Transverse colon (tissue), 4 donors: ENCODE results near the gene UGT1A5. TPM values are rescaled to one million over a fixed set of nuclear protein-coding genes. Genes with fewer than 3 reads are reported as not detected.
A peak's percentile ranks its signal among the peaks of the same experiment; 100 is the strongest.
"Not testable (repeated sequence)": the region's sequence is repeated elsewhere in the genome, so short reads cannot be mapped to it uniquely, and the experiment has no call there.

Experiments
- DNase-seq: peaks from one replicate; pipeline ENCODE4 v3.0.0-alpha.2; 2019
- H3K27ac ChIP-seq, 4 donors: fragments of 200-600 bp; sonication (generic); 2 replicates each; pipeline ENCODE4 v1.5.1; 2016 to 2018; ENCODE audit warnings: inconsistent platforms in 4 of 4
- H3K27me3 ChIP-seq: fragments of 200-600 bp; sonication (generic); 2 replicates; pipeline ENCODE4 v1.5.1; 2017; ENCODE audit warnings: inconsistent platforms
- H3K36me3 ChIP-seq, 4 donors: fragments of 200-600 bp; sonication (generic); 2 replicates each; pipeline ENCODE4 v1.5.1; 2017 to 2019; ENCODE audit warnings: inconsistent platforms in 4 of 4
- H3K4me1 ChIP-seq, 4 donors: fragments of 200-600 bp; sonication (generic); 2 replicates each; pipeline ENCODE4 v1.5.1; 2017 to 2020; ENCODE audit warnings: inconsistent platforms in 4 of 4
- H3K4me3 ChIP-seq, 4 donors: fragments of 200-600 bp; sonication (generic); 1 replicate in 1 of 4; 2 replicates in 3 of 4; pipeline versions ENCODE4 v1.5.1 to v1.6.1; 2017 to 2019; ENCODE audit warnings: inconsistent platforms in 4 of 4
- H3K9me3 ChIP-seq, 2 donors: fragments of 200-600 bp; sonication (generic); 2 replicates each; pipeline ENCODE4 v1.5.1; 2017 to 2019; ENCODE audit warnings: inconsistent platforms in 2 of 2
- CTCF ChIP-seq, 5 experiments: fragments of 200-600 bp in 3 of 5; fragments of 450-650 bp in 2 of 5; sonication (generic) in 3 of 5; IDR thresholded peaks; 1 replicate in 2 of 5; 2 replicates in 3 of 5; pipeline ENCODE4 v1.5.1; 2016 to 2017; ENCODE audit warnings: antibody characterized with exemption in 5 of 5, inconsistent platforms in 3 of 5, mild to moderate bottlenecking in 2 of 5, moderate library complexity in 1 of 5
- EP300 ChIP-seq: sonication (generic); formaldehyde crosslinking; IDR thresholded peaks from one replicate; pipeline ENCODE4 v1.6.1; 2017; ENCODE audit warnings: antibody characterized with exemption, low read depth
- POLR2A ChIP-seq: fragments of 450-650 bp; IDR thresholded peaks from one replicate; pipeline ENCODE4 v1.6.1; 2016; ENCODE audit warnings: antibody characterized with exemption, mild to moderate bottlenecking, moderate library complexity
- POLR2AphosphoS5 ChIP-seq, 3 donors: sonication (generic); formaldehyde crosslinking; IDR thresholded peaks; one replicate each; pipeline ENCODE4 v1.6.1; 2016; ENCODE audit warnings: antibody characterized with exemption in 3 of 3
- WGBS, 2 donors: methylation state at CpG; one replicate each; pipeline ENCODE4 v1.1.5; 2018; ENCODE audit warnings: low coverage in 1 of 2; 5-methylcytosine and 5-hydroxymethylcytosine counted together
- in situ Hi-C, 4 donors: fragments of 200-750 bp; cut with MboI; loops; one replicate each; pipeline versions ENCODE4 v1.15.0 to v1.15.1; 2017; ENCODE audit warnings: low sequenced_read_pairs in 3 of 4, low pct_ligation_motif_present in 1 of 4, low pct_unique_long_range_greater_than_20kb in 1 of 4
- intact Hi-C: fragments of 100-400 bp; cut with DNase I; formaldehyde crosslinking; loops from one replicate; pipeline ENCODE4 v1.15.1; 2023; ENCODE audit warnings: low total_unique reads
- total RNA-seq, 4 donors: library from RNA; depleted of rRNA; stranded (reverse); fragments of >200 nt; gene quantifications; one replicate each; pipeline ENCODE4 v1.1.0, GENCODE V29; 2016

Gene UGT1A5
- total RNA-seq, 4 donors from 2014 or later: 3.2 to 18.3 (median 7.9) TPM

GRCh38 chr2:233700028-233700635 lies 12.6 kb upstream of the UGT1A5 start:
- Histone ChIP-seq H3K4me3 (no peak overlapping the region), H3K36me3 (no peaks in the 10 kb centered on the region), H3K9me3 (no peaks in the 10 kb centered on the region), H3K4me1 (peaks cover 0 to 8% (median 3%) of the 10 kb centered on the region in 4 donors), H3K27ac (peak overlapping the region in 3 of 4 donors; percentile 15 to 64 (median 23)), H3K27me3 (no peaks in the 10 kb centered on the region)
- peak; percentile 31 for DNase-seq
- 27 to 60% methylated on average over 1 of the region's 1 CpG for WGBS, 2 donors
- in situ Hi-C loops: loop anchor here in 1 of 4 donors (25.0 kb wide), 1 partner anchor 238 kb away; no protein-coding TSS in a partner anchor
- intact Hi-C loops: no loop called here
- TF ChIP-seq POLR2AphosphoS5 (IDR thresholded peaks at IDR 0.05) (no peak), EP300 (no peak), CTCF (IDR thresholded peaks at IDR 0.05) (no peak), POLR2A (no peak)

- H3K36me3 ChIP-seq, DNase-seq, H3K4me3 ChIP-seq, H3K27me3 ChIP-seq, intact Hi-C loops, H3K27ac ChIP-seq, H3K9me3 ChIP-seq, H3K4me1 ChIP-seq: not testable (repeated sequence)
- 77 to 100% methylated on average over 1 to 5 of the region's 5 CpGs for WGBS, 2 donors
- in situ Hi-C loops: loop anchor here in 1 of 4 donors (25.0 kb wide), 1 partner anchor 239 kb away; no protein-coding TSS in a partner anchor
These were observed 11.9 kb upstream of the UGT1A5 start for GRCh38 chr2:233700842-233701241.

GRCh38 chr2:233702238-233702637 lies 10.5 kb upstream of the UGT1A5 start:
- Histone ChIP-seq H3K9me3 (no peaks in the 10 kb centered on the region), H3K27ac (no peak overlapping the region), H3K4me3 (no peak overlapping the region), H3K4me1 (peaks cover 0 to 11% (median 6%) of the 10 kb centered on the region in 4 donors), H3K27me3 (no peaks in the 10 kb centered on the region), H3K36me3 (no peaks in the 10 kb centered on the region)
- WGBS, 2 donors: 69% methylated on average over 3 of the region's 3 CpGs
- intact Hi-C loops (no loop called here), in situ Hi-C loops (loop anchor here in 1 of 4 donors (25.0 kb wide), 1 partner anchor 240 kb away; no protein-coding TSS in a partner anchor)
- TF ChIP-seq POLR2AphosphoS5 (IDR thresholded peaks at IDR 0.05) (no peak), POLR2A (no peak), EP300 (no peak), CTCF (IDR thresholded peaks at IDR 0.05) (no peak)
- no peak for DNase-seq

DNA sequence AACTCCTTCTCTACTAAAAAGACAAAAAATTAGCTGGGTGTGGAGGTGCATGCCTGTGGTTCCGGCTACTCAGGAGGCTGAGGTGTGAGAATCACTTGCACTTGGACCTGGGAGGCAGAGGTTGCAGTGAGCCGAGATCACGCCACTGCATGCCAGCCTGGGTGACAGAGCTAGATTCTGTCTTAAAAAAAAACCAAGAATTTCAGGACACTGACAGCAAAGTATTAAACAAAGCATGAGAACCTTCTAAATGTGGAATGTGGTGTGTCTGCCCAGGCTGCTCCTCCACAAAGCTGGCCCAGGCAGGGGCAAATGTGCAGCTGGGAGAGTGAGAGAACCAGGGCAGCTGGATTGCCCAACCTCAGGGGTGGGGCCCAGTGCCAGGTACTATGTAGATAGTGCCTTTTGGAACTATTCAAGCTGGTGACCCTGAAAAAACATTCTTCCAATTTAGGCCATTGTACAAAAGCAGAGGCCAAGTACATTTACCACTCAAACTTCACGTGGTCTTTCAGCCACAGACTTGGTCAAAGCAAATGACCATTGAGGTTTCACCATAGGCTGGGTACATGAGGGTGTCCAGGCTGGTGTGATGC lies 6.7 kb upstream of the UGT1A5 start:
- peak; percentile 52 for DNase-seq
- no peak overlapping the region for H3K27ac ChIP-seq
- intact Hi-C loops: no loop called here
- TF ChIP-seq EP300: no peak
- no peak for TF ChIP-seq POLR2AphosphoS5 (IDR thresholded peaks at IDR 0.05)
- TF ChIP-seq POLR2A: no peak
- no peak for TF ChIP-seq CTCF (IDR thresholded peaks at IDR 0.05)
- in situ Hi-C loops: loop anchor here in 1 of 4 donors (25.0 kb wide), 1 partner anchor 244 kb away; no protein-coding TSS in a partner anchor
- no peaks in the 10 kb centered on the region for H3K27me3 ChIP-seq
- no peaks in the 10 kb centered on the region for H3K9me3 ChIP-seq
- WGBS, 2 donors: 53 to 67% methylated on average over 3 to 4 of the region's 4 CpGs
- H3K4me1 ChIP-seq: peaks cover 0 to 6% (median 2%) of the 10 kb centered on the region in 4 donors
- no peaks in the 10 kb centered on the region for H3K36me3 ChIP-seq
- H3K4me3 ChIP-seq: no peak overlapping the region
